GM18867 (cell line): ENCODE data around the gene THOC1.
"Not testable (repeated sequence)": the region's sequence is repeated elsewhere in the genome, so short reads cannot be mapped to it uniquely, and the experiment has no call there.

ENCODE experiments used
- ATAC-seq: cut with Tn5 transposase; IDR thresholded peaks from one replicate; pipeline ENCODE4 v1.9.1; 2021; ENCODE audit warnings: mild to moderate bottlenecking, moderate library complexity; ENCODE audit not compliant: unreplicated experiment

Gene THOC1

GRCh38 chr18:267688-268552 is at the start of gene THOC1:
THOC1 (minus strand) TSS chr18:268047; CDS start chr18:268019, 28 bp downstream.
- peak; percentile 92 for ATAC-seq

- ATAC-seq, result no peak
Measured at GRCh38 chr18:317618-318017, 49.8 kb upstream of the THOC1 start.

- ATAC-seq, result no peak
Measured at GRCh38 chr18:316393-316792, 48.5 kb upstream of the THOC1 start.

- ATAC-seq, result no peak
Measured at GRCh38 chr18:313931-314330, 46.1 kb upstream of the THOC1 start.

- ATAC-seq, result no peak
Measured at GRCh38 chr18:312415-312814, 44.6 kb upstream of the THOC1 start.

- ATAC-seq, result no peak
Measured at GRCh38 chr18:310042-310441, 42.2 kb upstream of the THOC1 start.

- ATAC-seq, result not testable (repeated sequence)
Measured at GRCh38 chr18:308086-308485, 40.2 kb upstream of the THOC1 start.

GRCh38 chr18:306608-307255 is 38.9 kb upstream of the THOC1 start:
- ATAC-seq, result no peak

- no peak for ATAC-seq
Measured at GRCh38 chr18:305003-305501, 37.2 kb upstream of the THOC1 start.

GRCh38 chr18:303607-304006 is 35.8 kb upstream of the THOC1 start:
- no peak for ATAC-seq

GRCh38 chr18:303011-303410 is 35.2 kb upstream of the THOC1 start:
- ATAC-seq, result no peak

GRCh38 chr18:302097-302496 is 34.2 kb upstream of the THOC1 start:
- no peak for ATAC-seq

- ATAC-seq, result no peak
Measured at GRCh38 chr18:297936-298335, 30.1 kb upstream of the THOC1 start.

- no peak for ATAC-seq
Measured at GRCh38 chr18:295756-296490, 28.1 kb upstream of the THOC1 start.

- no peak for ATAC-seq
Measured at GRCh38 chr18:294566-294965, 26.7 kb upstream of the THOC1 start.

GRCh38 chr18:293536-293935 is 25.7 kb upstream of the THOC1 start:
- no peak for ATAC-seq

- ATAC-seq, result no peak
Measured at GRCh38 chr18:292271-292670, 24.4 kb upstream of the THOC1 start.

- ATAC-seq, result not testable (repeated sequence)
Measured at GRCh38 chr18:289970-290369, 22.1 kb upstream of the THOC1 start.

- ATAC-seq, result no peak
Measured at GRCh38 chr18:289026-289425, 21.2 kb upstream of the THOC1 start.

GRCh38 chr18:286515-287310 is 18.9 kb upstream of the THOC1 start:
- no peak for ATAC-seq

GRCh38 chr18:285817-286216 is 18.0 kb upstream of the THOC1 start:
- ATAC-seq, result no peak
